Body of pancreas (tissue), 4 donors: ENCODE results near the gene HES2.

ENCODE experiments used
- CTCF ChIP-seq, 7 experiments: fragments of 450-650 bp in 4 of 7; fragments of 200-600 bp in 3 of 7; sonication (generic) in 3 of 7; IDR thresholded peaks; one replicate each; pipeline ENCODE4 v1.5.1; 2016 to 2019; ENCODE audit warnings: antibody characterized with exemption in 7 of 7
- POLR2A ChIP-seq, 3 donors: fragments of 450-650 bp; IDR thresholded peaks; one replicate each; pipeline ENCODE4 v1.6.1; 2016; ENCODE audit warnings: antibody characterized with exemption in 3 of 3, mild to moderate bottlenecking in 2 of 3

- TF ChIP-seq CTCF (IDR thresholded peaks at IDR 0.05) (no peak), POLR2A (IDR thresholded peaks at IDR 0.05) (no peak)
These were observed 35.4 kb upstream of the HES2 start for GRCh38 chr1:6454856-6455751.
